A549 (cell line): Measurements from ENCODE around the gene SRGAP3. TPM values are rescaled to one million over a fixed set of nuclear protein-coding genes. Genes with fewer than 3 reads are reported as not detected.

Source experiments
- ATAC-seq, 2 experiments: fragments of 200-7000 bp in 1 of 2; fragments of >200 bp in 1 of 2; cut with Nextera tagmentation in 1 of 2; cut with Tn5 transposase in 1 of 2; 3 replicates each; pipeline versions ENCODE4 v1.8.0 to v1.9.1; 2018 to 2020; ENCODE audit warnings: mild to moderate bottlenecking in 1 of 2, moderate library complexity in 1 of 2
- CTCF ChIA-PET: fragments of 300-600 bp; sonication (Branson Sonifier 250); formaldehyde crosslinking; extraction: SDS; loops from one replicate; lab custom pipeline; 2021; ENCODE audit warnings: antibody characterized with exemption, inconsistent platforms; lab: Yijun Ruan, JAX
- POLR2A ChIA-PET: fragments of 350-600 bp; formaldehyde crosslinking; extraction: SDS; loops from one replicate; lab custom pipeline; 2021; ENCODE audit warnings: antibody characterized with exemption, inconsistent platforms; lab: Yijun Ruan, JAX
- DNase-seq, 2 experiments: peaks; one replicate each; pipeline versions ENCODE4 v3.0.0 to v3.0.0-alpha.2; 2011 to 2016; ENCODE audit warnings: low read depth in 1 of 2, low spot score in 1 of 2
- FAIRE-seq: peaks from 2 replicates; lab custom pipeline; 2011; peaks lifted over from hg19 to GRCh38; lab: Jason Lieb, UNC
- H3K27ac ChIP-seq, 2 experiments: fragments of >200 bp; sonication (Bioruptor Twin); formaldehyde crosslinking; 3 replicates each; pipeline ENCODE4 v1.5.1; 2016 to 2017
- H3K4me1 ChIP-seq: fragments of >200 bp; sonication (Bioruptor Twin); formaldehyde crosslinking; 3 replicates; pipeline ENCODE4 v1.6.1; 2016
- H3K4me2 ChIP-seq: fragments of >200 bp; sonication (Bioruptor Twin); formaldehyde crosslinking; 3 replicates; pipeline ENCODE4 v1.6.1; 2016
- H3K4me3 ChIP-seq: fragments of >200 bp; sonication (Bioruptor Twin); formaldehyde crosslinking; 3 replicates; pipeline ENCODE4 v1.5.1; 2016
- H3K9me3 ChIP-seq: fragments of >200 bp; sonication (Bioruptor Twin); formaldehyde crosslinking; 3 replicates; pipeline ENCODE4 v1.6.1; 2016
- CEBPB ChIP-seq, 2 experiments: fragments of >200 bp in 1 of 2; sonication (Bioruptor Twin) in 1 of 2; formaldehyde crosslinking in 1 of 2; IDR thresholded peaks; 2 replicates each; pipeline ENCODE4 v1.6.1; 2012 to 2016
- EHF ChIP-seq: fragments of 250-450 bp; sonication (Bioruptor Pico); IDR thresholded peaks from 2 replicates; pipeline ENCODE4 v1.5.0; 2020; ENCODE audit warnings: mild to moderate bottlenecking
- EHMT2 ChIP-seq: fragments of 200-600 bp; sonication (generic); IDR thresholded peaks from 2 replicates; pipeline ENCODE4 v1.6.1; 2016; ENCODE audit warnings: antibody characterized with exemption, low read depth, mild to moderate bottlenecking, moderate library complexity
- HDAC2 ChIP-seq: fragments of 200-600 bp; sonication (generic); IDR thresholded peaks from 2 replicates; pipeline ENCODE4 v1.6.1; 2016
- KDM1A ChIP-seq: fragments of 200-600 bp; sonication (generic); IDR thresholded peaks from 2 replicates; pipeline ENCODE4 v1.6.1; 2016; ENCODE audit warnings: low read depth, mild to moderate bottlenecking
- MAFK ChIP-seq: fragments of 450-650 bp; IDR thresholded peaks from 2 replicates; pipeline ENCODE4 v1.6.1; 2014; ENCODE audit not compliant: partially characterized antibody
- NFE2L2 ChIP-seq: fragments of 150-350 bp; conservative IDR thresholded peaks from 2 replicates; pipeline ENCODE4 v1.6.1; 2014; ENCODE audit warnings: low read length
- NR3C1 ChIP-seq: fragments of >200 bp; sonication (Bioruptor Twin); formaldehyde crosslinking; IDR thresholded peaks from 3 replicates; pipeline ENCODE4 v1.6.1; 2017
- RAD21 ChIP-seq, 2 experiments: fragments of >200 bp in 1 of 2; sonication (Bioruptor Twin) in 1 of 2; formaldehyde crosslinking in 1 of 2; IDR thresholded peaks in 1 of 2; conservative IDR thresholded peaks in 1 of 2; 2 replicates in 1 of 2; 3 replicates in 1 of 2; pipeline ENCODE4 v1.6.1; 2012 to 2018; ENCODE audit warnings: inconsistent platforms in 1 of 2
- RNF2 ChIP-seq: fragments of 200-600 bp; sonication (generic); IDR thresholded peaks from 2 replicates; pipeline ENCODE4 v1.6.1; 2016; ENCODE audit warnings: low read depth, mild to moderate bottlenecking, antibody characterized with exemption, moderate library complexity, borderline replicate concordance
- SMC3 ChIP-seq: fragments of >200 bp; sonication (Bioruptor Twin); formaldehyde crosslinking; IDR thresholded peaks from 3 replicates; pipeline ENCODE4 v1.6.1; 2018; ENCODE audit warnings: inconsistent platforms
- SREBF2 ChIP-seq: fragments of 450-650 bp; IDR thresholded peaks from 2 replicates; pipeline ENCODE4 v1.6.1; 2014; ENCODE audit warnings: mild to moderate bottlenecking, moderate library complexity
- TP53 ChIP-seq: fragments of 250-450 bp; sonication (Bioruptor Pico); IDR thresholded peaks from 2 replicates; pipeline ENCODE4 v1.5.0; 2021; ENCODE audit warnings: mild to moderate bottlenecking, moderate library complexity
- ZFP36 ChIP-seq: fragments of 450-650 bp; IDR thresholded peaks from 2 replicates; pipeline ENCODE4 v1.6.1; 2014; ENCODE audit warnings: borderline replicate concordance; ENCODE audit not compliant: partially characterized antibody
- ZNF302 ChIP-seq: fragments of 250-450 bp; sonication (Bioruptor Pico); IDR thresholded peaks from 2 replicates; pipeline ENCODE4 v1.9.0; 2021; ENCODE audit warnings: inconsistent platforms, mild to moderate bottlenecking, moderate library complexity
- WGBS: methylation state at CpG from one replicate; pipeline ENCODE4 v1.1.6; 2017; ENCODE audit errors: missing lambda C conversion rate; 5-methylcytosine and 5-hydroxymethylcytosine counted together
- polyA plus RNA-seq, 4 experiments: library from polyadenylated mRNA; depleted of rRNA in 3 of 4; stranded (reverse); fragments of >200 nt; fragmentation: RNase III in 1 of 4; extraction: RNeasy Plus Mini Kit Qiagen cat#74134 plus additional on column Dnase treatment in 1 of 4; gene quantifications; 2 replicates in 3 of 4; 3 replicates in 1 of 4; pipeline ENCODE4 v1.2.3, GENCODE V29; 2011 to 2017
- TF ChIP-seq, protein P1 (sequence below): fragments of 250-450 bp; sonication (Bioruptor Pico); IDR thresholded peaks from 2 replicates; pipeline ENCODE4 v1.5.0; 2020; ENCODE audit warnings: low read depth, mild to moderate bottlenecking, moderate library complexity
- TF ChIP-seq, protein P2 (sequence below): fragments of >200 bp; sonication (Bioruptor Twin); formaldehyde crosslinking; IDR thresholded peaks from 3 replicates; pipeline ENCODE4 v1.5.1; 2016
- TF ChIP-seq, protein P3 (sequence below): fragments of 450-650 bp; IDR thresholded peaks from 2 replicates; pipeline ENCODE4 v1.6.1; 2014; ENCODE audit warnings: antibody characterized with exemption

The SRGAP3 gene
- polyA plus RNA-seq, 2 of the 4 experiments (the other 2 are of a cell fraction) = 1.6 to 2.5 TPM

DNA sequence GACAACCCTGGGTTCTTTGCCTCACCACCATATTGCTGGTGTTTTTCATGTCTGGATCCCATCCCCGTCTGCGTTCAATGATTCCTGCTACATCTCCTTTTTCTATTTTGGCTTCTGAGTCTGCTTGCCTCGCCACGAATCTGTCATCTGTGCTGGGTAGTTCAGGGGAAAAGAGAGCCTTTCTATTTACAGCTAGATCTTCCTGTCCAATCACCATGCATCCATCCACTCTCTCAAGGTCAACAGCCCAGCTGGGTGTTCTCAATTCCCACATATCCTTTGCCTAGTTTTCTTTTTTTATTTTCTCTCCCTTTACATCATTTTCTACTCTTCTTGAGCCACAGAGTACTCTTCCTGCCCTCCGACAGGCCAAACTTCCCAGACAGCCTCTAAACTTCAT, 181.4 kb downstream of the SRGAP3 start:
- Histone ChIP-seq H3K4me1 (no peaks in the 10 kb centered on the region), H3K4me3 (no peak overlapping the region), H3K4me2 (no peak overlapping the region), H3K9me3 (no peaks in the 10 kb centered on the region), H3K27ac (no peak overlapping the region)
- WGBS = 51% methylated on average over 5 of the region's 5 CpGs
- DNase-seq = no peak
- ChIA-PET POLR2A (no interaction called here), CTCF (interaction anchor here (0.7 to 2.7 kb wide), 22 partner anchors 9 to 405 kb away, joined by 3 to 14 read pairs (median 4); no protein-coding TSS in a partner anchor)
- no peak for ATAC-seq
- no peak for FAIRE-seq
- no peak for TF ChIP-seq SREBF2
- TF ChIP-seq, protein P1, sequence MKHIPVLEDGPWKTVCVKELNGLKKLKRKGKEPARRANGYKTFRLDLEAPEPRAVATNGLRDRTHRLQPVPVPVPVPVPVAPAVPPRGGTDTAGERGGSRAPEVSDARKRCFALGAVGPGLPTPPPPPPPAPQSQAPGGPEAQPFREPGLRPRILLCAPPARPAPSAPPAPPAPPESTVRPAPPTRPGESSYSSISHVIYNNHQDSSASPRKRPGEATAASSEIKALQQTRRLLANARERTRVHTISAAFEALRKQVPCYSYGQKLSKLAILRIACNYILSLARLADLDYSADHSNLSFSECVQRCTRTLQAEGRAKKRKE (CRISPR knock-in tag) = no peak
- TF ChIP-seq TP53 = no peak
- no peak for TF ChIP-seq RNF2

DNA sequence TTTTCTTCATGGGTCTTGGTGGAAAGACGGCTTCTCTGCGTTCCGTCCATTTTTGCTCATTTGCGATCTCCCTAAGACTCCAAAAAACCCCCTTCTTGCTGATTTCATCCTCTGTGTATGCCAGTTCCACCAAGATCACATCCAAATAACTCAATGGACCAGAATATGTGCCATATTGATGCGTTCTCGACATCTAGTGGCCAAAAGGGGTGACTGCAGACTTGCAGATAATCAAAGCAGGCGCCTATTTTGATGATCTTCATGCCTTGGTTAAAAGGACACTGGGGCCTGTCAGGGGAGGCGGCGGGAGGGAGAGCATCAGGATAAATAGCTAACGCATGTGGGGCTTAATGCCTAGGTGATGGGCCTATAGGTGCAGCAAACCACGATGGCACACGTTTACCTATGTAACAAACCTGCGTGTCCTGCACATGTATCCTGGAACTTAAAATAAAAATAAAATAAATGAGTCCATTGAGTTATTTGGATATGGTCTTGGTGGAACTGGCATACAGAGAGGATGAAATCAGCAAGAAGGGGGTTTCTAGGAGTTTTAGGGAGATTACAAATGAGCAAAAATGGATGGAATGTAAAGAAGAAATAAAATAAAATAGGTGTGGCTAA, 182.0 kb downstream of the SRGAP3 start:
- TF ChIP-seq TP53 (no peak), CEBPB (IDR thresholded peaks at IDR 0.05) (no peak), MAFK (no peak), RAD21 (conservative IDR thresholded peaks at IDR 0.05 in 1 of 2, IDR thresholded peaks at IDR 0.05 in 1 of 2) (peak; percentile 82 to 90), EHMT2 (no peak), EHF (no peak), NFE2L2 (no peak), ZNF302 (CRISPR knock-in tag) (no peak), SREBF2 (no peak), HDAC2 (no peak), SMC3 (peak; percentile 80)
- TF ChIP-seq, protein P2, sequence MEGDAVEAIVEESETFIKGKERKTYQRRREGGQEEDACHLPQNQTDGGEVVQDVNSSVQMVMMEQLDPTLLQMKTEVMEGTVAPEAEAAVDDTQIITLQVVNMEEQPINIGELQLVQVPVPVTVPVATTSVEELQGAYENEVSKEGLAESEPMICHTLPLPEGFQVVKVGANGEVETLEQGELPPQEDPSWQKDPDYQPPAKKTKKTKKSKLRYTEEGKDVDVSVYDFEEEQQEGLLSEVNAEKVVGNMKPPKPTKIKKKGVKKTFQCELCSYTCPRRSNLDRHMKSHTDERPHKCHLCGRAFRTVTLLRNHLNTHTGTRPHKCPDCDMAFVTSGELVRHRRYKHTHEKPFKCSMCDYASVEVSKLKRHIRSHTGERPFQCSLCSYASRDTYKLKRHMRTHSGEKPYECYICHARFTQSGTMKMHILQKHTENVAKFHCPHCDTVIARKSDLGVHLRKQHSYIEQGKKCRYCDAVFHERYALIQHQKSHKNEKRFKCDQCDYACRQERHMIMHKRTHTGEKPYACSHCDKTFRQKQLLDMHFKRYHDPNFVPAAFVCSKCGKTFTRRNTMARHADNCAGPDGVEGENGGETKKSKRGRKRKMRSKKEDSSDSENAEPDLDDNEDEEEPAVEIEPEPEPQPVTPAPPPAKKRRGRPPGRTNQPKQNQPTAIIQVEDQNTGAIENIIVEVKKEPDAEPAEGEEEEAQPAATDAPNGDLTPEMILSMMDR = peak; percentile 85
- TF ChIP-seq, protein P1 (CRISPR knock-in tag) = no peak
- TF ChIP-seq, protein P3, sequence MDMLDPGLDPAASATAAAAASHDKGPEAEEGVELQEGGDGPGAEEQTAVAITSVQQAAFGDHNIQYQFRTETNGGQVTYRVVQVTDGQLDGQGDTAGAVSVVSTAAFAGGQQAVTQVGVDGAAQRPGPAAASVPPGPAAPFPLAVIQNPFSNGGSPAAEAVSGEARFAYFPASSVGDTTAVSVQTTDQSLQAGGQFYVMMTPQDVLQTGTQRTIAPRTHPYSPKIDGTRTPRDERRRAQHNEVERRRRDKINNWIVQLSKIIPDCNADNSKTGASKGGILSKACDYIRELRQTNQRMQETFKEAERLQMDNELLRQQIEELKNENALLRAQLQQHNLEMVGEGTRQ = no peak
- TF ChIP-seq, all 56 proteins: peak for 3
- Histone ChIP-seq H3K4me1 (no peaks in the 10 kb centered on the region), H3K4me3 (no peak overlapping the region), H3K27ac (no peak overlapping the region), H3K9me3 (peaks cover 4% of the 10 kb centered on the region; the same call in 1 of the 3 replicates), H3K4me2 (no peak overlapping the region)
- peak; percentile 59 to 66 for DNase-seq
- POLR2A ChIA-PET = no interaction called here
- FAIRE-seq = no peak
- peak; percentile 86 to 92 for ATAC-seq
- CTCF ChIA-PET = interaction anchor here (0.7 to 2.7 kb wide), 27 partner anchors 9 to 405 kb away, joined by 3 to 14 read pairs (median 4); no protein-coding TSS in a partner anchor
- 11% methylated on average over 13 of the region's 13 CpGs for WGBS

DNA sequence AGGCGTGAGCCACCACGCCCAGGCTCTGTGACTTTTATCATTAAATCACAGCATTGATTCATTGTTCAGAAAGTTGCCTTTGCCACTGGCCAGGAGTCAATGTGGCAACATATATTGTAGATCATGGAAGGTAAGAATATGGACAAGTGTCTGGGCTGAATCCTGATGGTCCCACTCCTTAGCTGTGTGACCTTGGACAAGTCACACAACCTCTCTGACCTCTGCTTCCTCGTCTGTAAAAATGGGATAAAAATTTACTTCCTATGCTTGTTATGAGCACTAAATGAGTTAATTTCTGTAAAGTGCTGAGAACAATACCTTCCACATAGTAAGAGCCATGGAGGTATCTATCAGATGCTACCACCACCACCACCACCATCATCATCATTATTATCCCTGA, 182.7 kb downstream of the SRGAP3 start:
- WGBS = 60% methylated on average over 3 of the region's 3 CpGs
- Histone ChIP-seq H3K4me3 (no peak overlapping the region), H3K9me3 (peaks cover 5% of the 10 kb centered on the region; the same call in 1 of the 3 replicates), H3K4me1 (no peaks in the 10 kb centered on the region), H3K27ac (no peak overlapping the region), H3K4me2 (no peak overlapping the region)
- FAIRE-seq = no peak
- ChIA-PET CTCF (interaction anchor here (0.7 to 2.7 kb wide), 18 partner anchors 8 to 404 kb away, joined by 3 to 14 read pairs (median 4); no protein-coding TSS in a partner anchor), POLR2A (no interaction called here)
- DNase-seq = no peak
- no peak for ATAC-seq
- no peak for TF ChIP-seq NR3C1
- TF ChIP-seq KDM1A = no peak
- peak; percentile 4 for TF ChIP-seq ZFP36
- TF ChIP-seq, protein P1 (CRISPR knock-in tag) = no peak
- TF ChIP-seq, all 56 proteins: peak for 1
